HG03432 (cell line): ENCODE measurements around the gene CYTH3.
"Not testable (repeated sequence)": the region's sequence is repeated elsewhere in the genome, so short reads cannot be mapped to it uniquely, and the experiment has no call there.

Source experiments
- ATAC-seq: cut with Tn5 transposase; IDR thresholded peaks from one replicate; pipeline ENCODE4 v1.9.1; 2021; ENCODE audit warnings: mild to moderate bottlenecking, moderate library complexity; ENCODE audit not compliant: unreplicated experiment

The CYTH3 gene, protein sequence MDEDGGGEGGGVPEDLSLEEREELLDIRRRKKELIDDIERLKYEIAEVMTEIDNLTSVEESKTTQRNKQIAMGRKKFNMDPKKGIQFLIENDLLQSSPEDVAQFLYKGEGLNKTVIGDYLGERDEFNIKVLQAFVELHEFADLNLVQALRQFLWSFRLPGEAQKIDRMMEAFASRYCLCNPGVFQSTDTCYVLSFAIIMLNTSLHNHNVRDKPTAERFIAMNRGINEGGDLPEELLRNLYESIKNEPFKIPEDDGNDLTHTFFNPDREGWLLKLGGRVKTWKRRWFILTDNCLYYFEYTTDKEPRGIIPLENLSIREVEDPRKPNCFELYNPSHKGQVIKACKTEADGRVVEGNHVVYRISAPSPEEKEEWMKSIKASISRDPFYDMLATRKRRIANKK

DNA sequence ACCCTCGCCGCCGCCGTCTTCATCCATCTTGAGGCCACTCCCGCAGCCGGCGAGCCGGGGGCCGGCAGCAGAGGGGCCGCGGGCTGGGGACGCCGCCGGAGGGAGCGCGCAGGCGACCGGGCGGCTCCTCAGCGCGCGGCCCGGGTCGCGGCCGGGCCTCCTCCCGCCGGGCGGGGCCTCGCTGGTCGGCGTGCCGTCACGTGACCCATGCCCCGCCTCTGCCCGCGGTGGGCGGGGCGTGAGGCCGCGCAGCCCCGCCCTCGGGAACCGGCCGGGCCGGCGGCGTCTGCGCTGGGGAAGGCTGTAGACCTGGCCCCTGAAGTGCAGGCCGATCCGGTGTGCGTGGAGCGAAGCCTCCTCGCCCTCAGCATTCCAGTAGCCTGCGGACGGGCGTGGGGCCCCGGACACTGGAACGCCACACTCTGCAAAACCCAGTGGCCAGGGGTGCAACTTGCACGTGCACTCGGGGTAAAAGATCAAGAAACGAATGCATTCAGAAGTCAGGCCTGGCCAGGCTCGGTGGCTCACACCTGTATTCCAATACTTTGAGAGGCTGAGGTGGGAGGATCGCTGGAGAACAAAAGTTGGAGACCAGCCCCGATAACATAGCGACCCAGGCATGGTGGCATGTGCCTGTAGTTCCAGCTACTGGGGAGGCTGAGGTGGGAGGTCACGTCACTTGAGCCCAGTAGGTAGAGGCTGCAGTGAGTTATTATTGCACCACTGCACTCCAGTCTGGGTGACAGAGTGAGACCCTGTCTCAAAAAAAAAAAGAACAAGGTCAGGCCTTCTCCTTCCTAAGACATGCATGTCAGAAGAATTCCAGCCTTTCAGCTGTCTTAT lies at the start of gene CYTH3:
Gene CYTH3, minus strand, starts transcription at position 144 of the 843 bp plus-strand sequence. Its CDS starts 117 bp downstream, at position 27.
- peak; percentile 88 for ATAC-seq

DNA sequence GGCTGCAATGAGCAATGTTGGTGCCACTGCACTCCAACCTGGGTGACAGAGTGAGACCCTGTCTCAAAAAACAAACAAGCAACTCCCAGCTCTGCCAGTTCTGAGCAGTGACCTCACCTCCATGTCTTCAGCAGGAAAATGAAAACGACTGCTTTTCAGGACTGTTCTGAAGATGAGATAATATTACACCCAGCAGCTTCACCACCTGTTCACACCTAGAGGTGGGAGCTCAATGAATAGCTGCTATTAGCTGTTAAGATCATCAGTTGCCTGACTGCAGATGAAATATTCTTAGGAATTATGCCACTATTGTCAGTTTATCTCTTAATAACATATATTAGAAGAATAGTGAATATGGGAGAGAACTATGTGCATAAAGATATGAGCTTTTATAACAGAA lies 48.4 kb upstream of the CYTH3 start:
- ATAC-seq = no peak

DNA sequence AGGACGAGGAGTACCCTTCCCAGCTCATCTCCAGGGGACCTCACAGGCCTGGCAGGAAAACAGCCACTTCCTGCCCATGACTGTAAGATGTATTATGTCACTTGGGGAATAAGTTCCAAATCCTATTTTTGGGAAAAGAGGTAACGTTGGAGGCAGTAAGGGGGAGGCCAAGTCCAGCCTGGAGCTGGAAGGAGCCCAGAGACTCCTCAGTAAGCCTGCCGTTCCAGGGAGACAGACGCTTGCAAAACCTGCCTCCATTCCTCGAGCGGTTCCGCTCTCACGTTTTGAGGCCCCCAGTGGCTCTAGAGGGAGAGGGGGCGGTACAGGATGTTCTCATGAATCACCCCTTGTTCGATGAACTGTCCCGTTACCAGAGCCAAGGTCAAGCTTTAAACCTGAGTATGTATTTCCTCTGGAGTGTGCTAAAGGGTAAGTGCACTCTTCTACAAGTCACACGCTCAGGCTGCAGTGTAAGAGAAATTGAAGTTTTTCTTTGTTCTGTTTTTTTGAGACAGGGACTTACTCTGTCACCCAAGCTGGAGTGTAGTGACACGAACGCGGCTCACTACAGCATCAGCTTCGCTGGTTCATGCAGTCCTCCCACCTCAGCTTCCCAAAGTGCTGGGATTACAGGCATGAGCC lies 45.5 kb upstream of the CYTH3 start:
- no peak for ATAC-seq

DNA sequence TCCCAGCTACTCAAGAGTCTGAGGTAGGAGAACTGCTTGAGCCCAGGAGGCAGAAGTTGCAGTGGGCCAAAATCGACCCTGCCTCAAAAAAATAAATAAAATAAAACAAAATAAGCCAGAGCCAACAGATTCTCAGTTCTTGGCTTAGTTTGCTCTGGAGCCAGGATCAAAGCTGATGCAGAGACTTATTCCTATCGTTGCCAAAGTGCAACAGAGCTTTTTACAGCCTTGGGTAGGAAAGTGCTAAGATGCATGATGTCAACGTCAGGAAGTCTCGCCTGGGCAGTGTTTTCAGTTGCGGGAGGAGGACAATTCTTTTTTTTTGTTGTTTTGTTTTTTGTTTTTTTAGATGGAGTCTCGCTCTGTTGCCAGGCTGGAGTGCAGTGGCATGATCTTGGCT lies 43.8 kb upstream of the CYTH3 start:
- ATAC-seq = no peak

DNA sequence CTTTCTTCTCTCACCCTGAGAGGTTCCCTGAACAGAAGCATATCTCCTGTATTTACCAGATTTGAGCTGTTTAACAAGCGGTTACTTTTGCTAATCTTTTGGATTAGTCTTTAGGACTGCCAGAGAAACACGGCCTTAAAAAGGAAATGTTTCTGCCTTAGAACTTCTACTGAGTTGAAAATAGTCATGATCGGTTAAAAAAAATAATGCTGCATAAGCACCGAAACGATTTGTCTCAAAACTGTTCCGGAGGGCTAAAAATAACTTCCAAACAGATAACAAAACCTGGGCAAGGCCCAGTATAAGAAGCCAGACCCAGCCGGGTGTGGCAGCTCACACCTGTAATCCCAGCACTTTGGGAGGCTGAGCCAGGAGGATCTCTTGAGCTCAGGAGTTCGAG lies 43.3 kb upstream of the CYTH3 start:
- ATAC-seq = no peak

DNA sequence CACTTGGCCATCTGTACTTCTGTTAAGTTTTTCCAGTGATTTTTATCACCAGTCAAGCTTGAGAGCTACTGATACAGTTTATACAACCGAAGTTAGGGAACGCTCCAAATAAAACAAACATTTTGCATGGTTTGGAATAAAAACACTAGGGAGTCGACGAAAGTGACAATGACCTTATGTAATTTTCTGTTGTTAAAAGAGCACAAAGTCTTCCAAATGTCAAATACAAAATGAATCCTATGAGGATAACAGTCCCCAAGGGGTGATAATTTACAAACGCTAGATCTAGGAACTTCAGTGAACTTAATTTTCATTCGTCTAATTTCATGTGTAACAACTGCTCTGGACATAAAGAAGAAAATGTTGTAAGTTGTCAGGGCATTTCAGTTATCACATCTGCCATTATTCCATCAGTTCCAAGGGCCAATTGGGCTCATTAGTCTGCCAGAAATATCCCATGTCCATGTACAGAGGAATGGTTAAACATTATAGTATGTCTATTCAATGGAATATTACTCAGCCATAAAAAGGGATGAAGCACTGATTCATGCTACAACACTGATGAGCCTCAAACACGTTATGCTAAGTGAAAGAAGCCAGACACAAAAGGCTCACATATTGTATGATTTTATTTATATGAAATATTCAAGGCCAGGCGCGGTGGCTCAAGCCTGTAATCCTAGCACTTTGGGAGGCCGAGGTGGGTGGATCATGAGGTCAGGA lies 38.0 kb upstream of the CYTH3 start:
- ATAC-seq = no peak

DNA sequence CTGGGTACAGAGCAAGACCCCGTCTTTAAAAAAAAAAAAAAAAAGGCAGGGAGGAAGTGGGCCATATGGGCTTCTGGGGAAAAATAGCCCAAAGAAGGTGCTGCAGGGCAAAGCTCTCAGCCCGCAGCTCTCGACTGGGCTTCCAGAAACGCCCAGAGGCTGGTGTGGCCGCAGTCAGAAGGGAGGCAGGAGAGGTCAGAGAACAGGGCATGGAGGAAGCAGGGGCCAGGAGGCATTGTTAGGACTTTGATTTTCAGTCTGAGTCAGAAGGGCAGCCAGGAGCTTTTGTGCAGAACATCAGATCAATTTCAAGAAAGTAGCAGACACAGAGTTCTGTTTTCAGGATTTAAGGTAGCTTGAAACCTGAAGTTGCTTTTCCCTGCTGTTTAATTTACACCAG lies 35.3 kb upstream of the CYTH3 start:
- ATAC-seq = no peak

DNA sequence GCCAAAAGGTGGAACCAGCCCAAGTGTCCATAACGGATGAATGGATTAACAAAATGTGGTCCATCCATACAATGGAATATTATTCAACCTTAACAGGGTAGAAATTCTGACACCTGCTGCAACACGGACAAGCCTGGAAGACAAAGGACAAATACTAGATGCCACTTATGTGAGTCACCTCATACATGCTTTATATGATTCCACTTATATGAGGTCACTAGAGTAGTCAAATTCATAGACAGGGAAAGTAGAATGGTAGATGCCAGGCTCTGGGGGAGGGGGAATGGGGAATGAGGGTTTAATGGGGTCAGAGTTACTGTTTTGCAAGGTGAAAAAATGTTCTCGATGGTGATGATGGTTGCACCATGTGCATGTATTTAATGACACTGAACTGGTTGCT lies 34.0 kb upstream of the CYTH3 start:
- ATAC-seq = no peak

DNA sequence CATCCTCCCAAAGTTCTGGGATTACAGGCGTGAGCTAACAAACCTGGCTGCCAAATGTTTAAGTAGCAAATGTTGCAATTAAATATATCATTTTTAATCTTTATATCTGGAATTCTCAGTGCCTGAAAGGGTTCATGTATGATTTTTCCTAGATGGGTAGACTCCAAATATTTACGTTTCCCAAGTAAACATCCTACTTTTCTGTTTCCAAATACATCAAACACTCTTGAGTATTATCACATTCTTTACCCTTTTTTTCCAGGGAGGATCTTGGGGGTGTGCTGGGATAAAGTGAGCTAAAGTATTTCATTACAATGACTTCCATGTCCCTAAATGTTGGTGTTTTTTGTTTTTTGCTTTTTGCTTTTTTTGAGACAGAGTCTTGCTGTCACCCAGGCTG lies 32.9 kb upstream of the CYTH3 start:
- no peak for ATAC-seq

DNA sequence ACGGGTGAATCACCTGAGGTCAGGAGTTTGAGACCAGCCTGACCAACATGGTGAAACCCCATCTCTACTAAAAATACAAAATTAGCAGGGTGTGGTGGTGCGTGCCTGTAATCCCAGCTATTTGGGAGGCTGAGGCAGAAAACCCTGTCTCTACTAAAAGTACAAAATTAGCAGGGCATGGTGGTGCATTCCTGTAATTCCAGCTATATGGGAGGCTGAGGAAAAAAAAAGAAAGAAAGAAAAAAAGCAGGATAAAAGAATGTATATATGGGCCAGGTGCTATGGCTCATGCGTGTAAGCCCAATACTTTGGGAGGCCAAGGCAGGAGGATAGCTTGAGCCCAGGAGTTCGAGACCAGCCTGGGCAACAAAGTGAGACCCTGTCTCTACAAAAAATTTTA lies 29.0 kb upstream of the CYTH3 start:
- not testable (repeated sequence) for ATAC-seq

DNA sequence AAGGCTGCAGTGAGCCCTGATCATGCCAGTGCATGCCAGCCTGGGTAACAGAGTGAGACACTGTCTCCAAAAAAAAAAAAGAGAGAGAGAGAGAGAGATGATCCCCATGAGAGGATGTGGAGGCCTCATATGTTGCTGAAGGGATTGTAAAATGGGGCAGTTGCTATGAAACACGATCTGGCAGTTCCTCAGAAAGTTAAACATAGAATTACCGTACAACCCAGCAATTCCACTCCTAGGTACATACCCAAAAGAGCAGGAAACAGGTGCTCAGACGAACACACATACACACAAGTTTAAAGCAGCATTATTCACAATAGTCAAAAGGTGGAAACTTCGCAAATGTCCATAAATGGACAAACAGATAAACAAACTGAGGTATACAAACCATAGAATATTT lies 27.4 kb upstream of the CYTH3 start:
- ATAC-seq = no peak

DNA sequence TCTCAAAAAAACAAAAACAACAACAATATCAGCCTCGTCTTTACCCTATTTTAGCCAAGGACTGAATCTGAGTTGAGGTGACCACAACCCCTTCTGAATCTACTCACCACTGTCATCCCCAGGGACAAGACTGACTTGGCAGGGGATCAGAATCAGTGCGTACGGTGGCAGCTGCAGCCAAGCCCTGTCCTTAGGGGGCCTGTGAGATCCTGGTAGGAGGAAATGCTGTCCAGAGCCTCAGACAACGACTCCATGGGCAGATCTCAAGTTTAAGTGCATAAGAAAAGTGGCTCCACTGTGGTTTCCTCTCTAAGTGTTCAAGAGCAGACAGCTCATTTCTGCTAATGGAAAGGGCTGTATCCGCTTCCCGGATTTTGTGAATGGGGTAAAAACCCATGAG lies 22.4 kb upstream of the CYTH3 start:
- ATAC-seq = no peak

DNA sequence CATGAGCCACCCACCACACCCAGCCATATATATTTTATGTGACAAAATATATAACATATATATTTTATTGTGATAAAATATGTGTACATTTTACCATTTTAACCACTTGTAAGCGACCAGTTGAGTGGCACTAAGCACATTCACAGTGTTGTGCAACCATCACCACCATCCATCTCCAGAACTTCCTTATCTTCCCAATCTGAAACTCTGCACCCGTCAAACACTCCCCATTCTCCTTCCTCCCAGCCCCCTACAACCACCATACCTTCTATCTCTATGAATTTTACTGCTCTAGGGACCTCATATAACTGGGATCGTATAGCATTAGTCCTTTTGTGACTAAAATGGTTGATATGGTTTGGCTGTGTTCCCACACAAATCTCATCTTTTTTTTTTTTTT lies 20.8 kb upstream of the CYTH3 start:
- no peak for ATAC-seq

DNA sequence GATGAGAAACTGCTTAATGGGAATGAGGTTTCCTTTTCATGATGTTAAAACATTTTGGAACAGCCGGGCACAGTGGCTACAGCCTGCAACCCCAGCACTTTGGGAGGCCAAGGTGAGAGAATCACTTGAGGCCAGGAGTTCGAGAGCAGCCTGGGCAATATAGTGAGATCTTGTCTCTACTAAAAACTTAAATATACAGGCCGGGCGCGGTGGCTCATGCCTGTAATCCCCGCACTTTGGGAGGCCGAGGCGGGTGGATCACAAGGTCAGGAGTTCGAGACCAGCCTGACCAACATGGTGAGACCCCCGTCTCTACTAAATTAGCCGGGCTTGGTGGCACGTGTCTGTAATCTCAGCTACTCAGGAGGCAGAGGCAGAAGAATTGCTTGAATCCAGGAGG lies 19.5 kb upstream of the CYTH3 start:
- not testable (repeated sequence) for ATAC-seq

DNA sequence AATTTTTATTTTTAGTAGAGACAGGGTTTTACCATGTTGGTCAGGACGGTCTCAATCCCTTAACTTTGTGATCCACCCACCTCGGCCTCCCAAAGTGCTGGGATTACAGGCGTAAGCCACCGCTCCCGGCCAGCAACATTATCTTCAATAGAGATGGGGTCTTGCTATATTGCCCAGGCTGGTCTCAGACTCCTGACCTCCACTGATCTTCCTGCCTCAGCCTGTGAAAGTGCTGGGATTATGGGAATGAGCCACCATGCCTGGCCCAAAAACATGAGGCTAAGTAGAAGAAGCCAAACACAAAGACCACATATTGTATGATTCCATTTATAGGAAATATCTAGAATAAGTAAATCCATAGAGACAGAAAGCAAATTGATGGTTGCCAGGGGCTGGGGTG lies 19.1 kb upstream of the CYTH3 start:
- ATAC-seq = no peak

DNA sequence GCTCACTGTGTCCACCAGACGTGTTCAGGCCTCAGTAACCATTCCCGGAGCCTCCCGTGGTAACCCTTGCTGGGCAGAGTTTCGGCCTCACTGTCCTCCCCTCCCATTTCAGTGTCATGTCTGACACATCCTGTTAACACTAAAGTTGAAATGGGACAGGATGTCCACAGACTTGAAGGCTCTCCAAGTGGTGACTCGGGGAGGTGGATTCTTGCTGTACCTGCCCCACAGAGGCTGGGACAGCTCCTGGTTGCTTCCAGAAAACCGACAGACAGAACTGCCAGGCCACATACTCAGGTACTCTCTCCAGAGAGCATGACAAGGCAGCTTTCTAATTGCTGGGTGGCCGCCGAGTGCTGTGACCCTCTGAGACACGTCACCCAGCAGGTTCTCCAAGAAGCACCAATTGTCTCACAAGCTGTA lies 17.9 kb upstream of the CYTH3 start:
- ATAC-seq = no peak

DNA sequence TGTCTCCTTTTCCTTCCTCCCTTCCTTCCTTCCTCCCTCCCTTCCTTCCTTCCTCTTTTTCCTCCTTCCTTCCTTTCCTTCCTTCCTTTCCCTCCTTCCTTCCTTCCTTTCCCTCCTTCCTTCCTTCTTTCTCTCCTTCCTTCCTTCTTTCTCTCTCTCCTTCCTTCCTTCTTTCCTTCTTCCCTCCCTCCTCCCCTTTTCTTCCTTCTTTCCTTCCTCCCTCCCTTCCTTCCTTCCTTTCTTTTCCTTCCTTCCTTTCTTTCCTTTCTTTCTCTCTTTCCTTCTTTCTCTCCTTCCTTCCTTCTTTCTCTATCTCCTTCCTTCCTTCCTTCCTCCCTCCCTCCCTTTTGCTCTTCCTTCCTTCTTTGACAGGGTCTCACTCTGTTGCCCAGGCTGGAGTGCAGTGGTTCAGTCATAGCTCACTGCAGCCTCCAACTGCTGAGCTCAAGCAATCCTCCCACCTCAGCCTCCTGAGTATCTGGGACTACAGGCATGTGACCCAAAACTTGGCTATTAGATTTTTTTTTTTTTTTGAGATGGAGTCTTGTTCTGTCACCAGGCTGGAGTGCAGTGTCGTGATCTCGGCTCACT lies 15.9 kb upstream of the CYTH3 start:
- ATAC-seq = no peak

DNA sequence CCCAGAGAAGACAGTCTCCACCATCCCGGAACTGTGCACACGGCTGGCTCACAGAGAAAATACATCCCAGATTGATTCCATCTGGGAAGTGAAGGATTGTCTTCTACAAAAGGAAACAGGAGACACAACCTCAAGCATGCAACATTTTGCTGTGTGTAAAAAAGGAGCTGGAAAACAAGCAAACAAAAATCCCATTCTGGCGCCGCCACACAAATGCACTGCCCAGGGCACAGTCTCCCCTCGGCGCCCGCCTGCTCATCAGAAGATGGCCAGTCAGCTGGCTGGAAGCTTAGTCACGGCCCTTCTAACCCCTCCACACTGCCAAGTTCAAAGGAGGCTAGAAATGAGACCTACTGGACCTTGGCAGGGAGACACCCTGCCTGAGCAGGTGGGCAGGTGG lies 14.1 kb upstream of the CYTH3 start:
- ATAC-seq = no peak

DNA sequence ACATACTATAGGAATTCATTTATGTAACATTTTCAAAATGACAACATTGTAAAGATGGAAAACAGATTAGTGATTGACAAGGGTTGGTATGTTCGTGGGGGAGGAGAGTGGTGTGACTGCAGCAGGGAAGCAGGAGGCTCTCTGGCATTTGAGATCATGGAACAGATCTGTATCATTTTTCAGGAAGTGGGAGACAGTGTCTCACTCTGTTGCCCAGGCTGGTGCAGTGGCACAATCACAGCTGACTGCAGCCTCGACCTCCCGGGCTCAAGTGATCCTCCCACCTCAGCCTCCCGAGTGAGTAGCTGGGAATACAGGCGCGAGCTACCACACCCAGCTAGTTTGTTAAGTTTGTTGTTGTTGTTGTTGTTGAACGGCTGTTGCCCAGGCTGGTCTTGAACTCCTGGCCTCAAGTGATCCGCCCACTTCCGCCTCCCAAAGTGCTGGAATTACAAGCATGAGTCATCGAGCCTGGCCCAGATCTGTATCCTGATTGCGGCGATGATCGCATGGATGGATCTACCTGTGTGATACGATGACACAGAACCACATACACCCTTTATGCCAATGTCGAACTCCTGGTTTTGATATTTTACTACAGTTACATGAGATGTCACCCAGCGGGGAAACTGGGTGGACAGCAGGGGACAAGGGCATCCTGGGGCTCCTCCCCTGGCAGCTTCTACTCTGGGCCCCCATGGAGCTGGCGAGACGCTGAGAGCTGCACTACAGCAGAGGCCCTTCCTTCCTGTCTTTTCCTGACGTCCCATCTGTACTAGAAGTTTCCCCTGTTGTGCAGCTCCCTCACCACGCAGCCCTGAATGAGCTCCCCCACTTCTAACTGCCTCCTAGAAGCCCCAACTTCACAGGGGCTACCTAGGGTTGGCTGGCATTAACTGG lies 12.3 kb upstream of the CYTH3 start:
- no peak for ATAC-seq

DNA sequence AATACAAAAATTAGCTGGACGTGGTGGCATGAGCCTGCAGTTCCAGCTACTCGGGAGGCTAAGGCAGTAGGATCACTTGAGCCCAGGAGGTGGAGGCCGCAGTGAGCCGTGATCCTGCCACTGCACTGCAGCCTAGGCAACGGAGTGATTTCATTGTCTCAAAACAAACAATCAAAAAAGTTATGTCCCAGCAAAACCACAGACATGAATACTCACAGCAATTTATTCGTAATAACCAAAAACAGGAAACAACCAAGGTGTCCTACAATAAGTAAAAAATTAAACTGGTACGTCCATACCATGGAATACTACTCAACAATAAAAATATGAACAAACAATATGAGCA lies 11.6 kb upstream of the CYTH3 start:
- no peak for ATAC-seq
